Epithelial cell of proximal tubule (primary cell): ENCODE measurements around the gene MYH1. TPM values are rescaled to one million over a fixed set of nuclear protein-coding genes. Genes with fewer than 3 reads are reported as not detected.

Experiments used
- DNase-seq: peaks from one replicate; pipeline ENCODE4 v3.0.0-alpha.2; 2011; ENCODE audit warnings: low read depth
- H3K4me3 ChIP-seq: 2 replicates; pipeline ENCODE4 v1.5.1; 2011; ENCODE audit warnings: low read depth, mild to moderate bottlenecking, low read length
- total RNA-seq: library from RNA; depleted of rRNA; stranded (reverse); fragments of >200 nt; gene quantifications from 2 replicates; pipeline ENCODE4 v1.2.3, GENCODE V29; 2015
- TF ChIP-seq, protein P1 (sequence below): conservative IDR thresholded peaks from 2 replicates; pipeline ENCODE4 v1.5.1; 2012; ENCODE audit warnings: low read depth, mild to moderate bottlenecking, low read length

The MYH1 gene
- total RNA-seq, result not detected in 2 replicates

DNA sequence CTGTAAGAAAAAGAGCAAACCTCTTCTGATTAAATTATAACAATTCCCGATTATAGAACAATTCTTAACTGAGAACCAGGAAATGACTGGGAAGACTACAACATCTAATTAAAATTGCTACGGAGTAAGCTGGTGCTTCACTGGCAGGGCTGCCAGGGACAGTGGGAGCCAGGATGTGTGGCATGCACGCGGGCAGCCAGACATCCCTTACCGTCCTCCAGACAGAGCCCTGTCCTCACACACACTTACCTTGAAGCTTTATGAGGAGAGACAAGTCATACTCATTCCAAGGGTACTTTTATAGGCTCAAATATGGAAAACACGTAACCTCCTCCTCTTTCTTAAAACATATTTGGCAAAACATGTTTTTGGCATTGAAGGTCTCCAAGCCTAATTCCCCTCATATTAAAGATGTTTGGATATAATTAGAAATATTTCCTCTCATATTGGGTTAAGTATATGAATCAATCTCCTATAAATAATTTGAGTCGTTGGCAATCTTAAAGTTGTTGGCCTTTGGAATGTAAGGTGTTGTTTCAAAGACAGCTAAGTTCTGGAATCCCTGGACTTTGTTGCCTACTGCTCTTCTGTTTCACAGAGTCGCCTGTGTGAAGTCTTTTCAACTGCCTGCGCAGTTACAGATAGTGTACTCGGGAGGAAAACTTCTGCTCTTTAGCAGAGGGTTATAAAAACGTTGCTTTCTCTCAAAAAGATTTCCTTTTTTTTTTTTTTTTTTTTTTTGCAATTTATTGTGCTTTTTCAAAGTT lies at the start of gene MYH1:
TSS of gene MYH1 (minus strand) at position 272 of the 767 bp plus-strand sequence. CDS start 1,900 bp downstream, outside the sequence.
- DNase-seq, result no peak
- H3K4me3 ChIP-seq, result no peak within 1 kb of the TSS
- TF ChIP-seq, protein P1, sequence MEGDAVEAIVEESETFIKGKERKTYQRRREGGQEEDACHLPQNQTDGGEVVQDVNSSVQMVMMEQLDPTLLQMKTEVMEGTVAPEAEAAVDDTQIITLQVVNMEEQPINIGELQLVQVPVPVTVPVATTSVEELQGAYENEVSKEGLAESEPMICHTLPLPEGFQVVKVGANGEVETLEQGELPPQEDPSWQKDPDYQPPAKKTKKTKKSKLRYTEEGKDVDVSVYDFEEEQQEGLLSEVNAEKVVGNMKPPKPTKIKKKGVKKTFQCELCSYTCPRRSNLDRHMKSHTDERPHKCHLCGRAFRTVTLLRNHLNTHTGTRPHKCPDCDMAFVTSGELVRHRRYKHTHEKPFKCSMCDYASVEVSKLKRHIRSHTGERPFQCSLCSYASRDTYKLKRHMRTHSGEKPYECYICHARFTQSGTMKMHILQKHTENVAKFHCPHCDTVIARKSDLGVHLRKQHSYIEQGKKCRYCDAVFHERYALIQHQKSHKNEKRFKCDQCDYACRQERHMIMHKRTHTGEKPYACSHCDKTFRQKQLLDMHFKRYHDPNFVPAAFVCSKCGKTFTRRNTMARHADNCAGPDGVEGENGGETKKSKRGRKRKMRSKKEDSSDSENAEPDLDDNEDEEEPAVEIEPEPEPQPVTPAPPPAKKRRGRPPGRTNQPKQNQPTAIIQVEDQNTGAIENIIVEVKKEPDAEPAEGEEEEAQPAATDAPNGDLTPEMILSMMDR, result no peak

DNA sequence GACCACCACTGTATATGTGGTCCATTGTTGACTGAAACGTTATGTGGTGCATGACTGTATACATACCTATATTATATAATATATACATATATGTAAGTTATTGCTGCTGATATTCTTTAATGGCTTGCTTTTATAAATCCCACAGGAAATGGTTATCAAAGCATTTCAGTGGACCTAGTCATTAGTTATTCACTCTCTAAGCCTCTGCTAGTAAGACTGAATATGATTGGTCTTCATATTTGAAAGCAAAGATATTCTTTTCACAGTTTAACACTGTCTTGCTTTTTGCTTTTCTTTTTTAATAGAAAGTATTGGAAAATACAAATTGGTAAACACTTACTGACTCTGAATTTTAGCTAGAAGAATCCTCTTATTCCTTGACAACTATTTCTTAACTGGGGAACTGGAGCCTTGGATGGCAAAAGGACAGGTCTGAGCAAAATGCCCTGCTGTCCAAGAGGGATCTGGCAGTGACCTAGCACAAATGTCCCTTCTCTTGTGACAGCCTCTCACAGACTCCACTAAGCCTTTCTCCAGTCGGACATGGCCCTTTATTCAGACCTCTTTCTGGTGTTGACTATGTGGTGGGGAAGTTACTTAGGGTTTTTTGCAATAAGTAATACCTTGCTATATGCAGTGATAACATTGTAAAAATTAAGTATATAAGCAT lies 45.8 kb upstream of the MYH1 start:
- TF ChIP-seq, protein P1, result no peak
- H3K4me3 ChIP-seq, result no peak overlapping the region
- no peak for DNase-seq

DNA sequence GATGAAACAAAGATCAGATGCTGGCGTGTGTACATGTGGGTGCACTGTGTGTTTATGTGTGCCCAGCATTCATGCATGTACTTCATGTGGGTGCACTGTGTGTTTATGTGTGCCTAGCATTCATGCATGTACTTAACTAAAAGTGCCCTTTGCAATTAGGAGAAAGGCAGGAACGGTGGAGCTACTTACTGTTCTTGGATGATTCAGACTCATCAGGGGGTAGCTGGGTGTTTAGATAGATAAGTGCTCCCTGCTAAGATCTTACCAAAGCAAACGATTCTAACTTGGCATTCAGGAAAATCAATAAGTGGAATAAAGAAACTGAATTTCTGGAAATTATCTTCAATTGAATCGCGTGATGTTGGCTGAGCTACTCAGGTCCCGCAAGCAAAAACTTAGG lies 39.7 kb upstream of the MYH1 start:
- TF ChIP-seq, protein P1, result no peak
- DNase-seq, result no peak
- no peak overlapping the region for H3K4me3 ChIP-seq

DNA sequence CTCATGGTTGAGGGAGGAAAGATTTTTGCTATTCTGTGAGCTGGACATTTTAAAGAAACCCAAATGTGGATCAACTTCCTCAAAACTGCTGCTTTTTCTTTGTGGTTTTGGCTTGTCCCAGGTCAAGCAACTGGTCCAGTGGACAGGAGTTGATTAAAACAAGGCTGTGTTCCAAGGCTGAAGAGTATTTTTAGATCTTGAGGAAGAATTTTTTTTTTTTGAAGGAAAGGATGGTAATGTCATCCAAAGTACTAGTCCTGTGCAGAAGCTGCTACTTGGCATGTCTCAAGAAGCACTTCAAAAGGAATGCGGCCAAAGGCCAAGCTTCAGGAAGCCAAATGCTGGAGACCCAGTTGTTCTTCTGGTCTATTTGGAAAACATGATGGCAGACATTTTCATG lies 39.1 kb upstream of the MYH1 start:
- no peak overlapping the region for H3K4me3 ChIP-seq
- TF ChIP-seq, protein P1, result no peak
- DNase-seq, result no peak

DNA sequence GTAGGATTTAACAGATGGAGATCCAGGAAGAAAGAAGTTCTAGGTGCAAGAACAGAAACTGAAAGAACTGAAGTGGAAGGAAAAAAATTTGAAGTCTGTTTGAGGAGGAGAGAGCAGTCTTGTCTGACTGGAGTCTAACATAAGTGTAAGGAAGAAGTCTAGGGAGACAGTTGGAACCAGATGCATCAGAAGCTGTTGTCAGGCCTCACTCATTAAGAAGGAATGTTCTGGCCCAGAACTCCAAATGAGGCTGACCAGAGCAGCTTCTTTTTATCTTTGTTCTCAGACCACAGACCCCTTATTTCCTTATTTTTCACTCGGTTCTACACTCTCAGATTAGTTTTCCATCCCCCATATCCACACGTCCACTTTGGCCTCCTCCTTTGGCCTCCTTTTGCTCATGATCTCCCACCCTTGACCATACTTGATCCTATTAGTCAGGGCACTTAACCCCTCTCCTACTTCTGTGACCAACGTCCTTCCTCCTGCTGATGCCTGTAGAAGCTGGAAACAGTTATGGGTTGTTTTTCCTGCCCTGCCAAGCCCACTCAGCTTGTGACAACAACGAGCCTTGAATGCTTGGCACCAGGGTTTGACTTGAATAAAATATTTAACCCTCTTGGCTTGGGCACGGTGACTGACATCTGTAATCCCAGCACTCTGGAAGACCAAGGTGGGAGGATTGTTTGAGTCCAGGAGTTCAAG lies 38.1 kb upstream of the MYH1 start:
- TF ChIP-seq, protein P1, result no peak
- DNase-seq, result no peak
- no peak overlapping the region for H3K4me3 ChIP-seq

DNA sequence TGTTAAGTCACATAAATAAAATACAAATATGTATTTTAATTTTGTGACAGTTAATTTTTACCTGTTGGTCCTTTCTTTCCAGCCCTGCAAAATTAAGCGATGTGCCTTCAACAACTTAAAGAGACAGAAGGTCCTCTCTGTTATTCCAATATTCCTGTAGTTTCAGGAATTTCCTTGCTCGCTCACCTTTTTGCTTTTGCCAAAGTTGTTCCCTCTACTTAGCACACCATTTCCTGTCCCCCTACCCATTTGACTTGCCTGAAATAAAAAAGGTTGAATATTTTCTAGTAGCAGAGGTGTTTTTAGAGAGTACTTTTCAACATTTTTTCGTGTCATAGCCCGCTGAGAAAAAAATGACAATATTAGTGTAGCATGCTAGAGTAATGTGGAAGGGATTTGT lies 31.7 kb upstream of the MYH1 start:
- no peak overlapping the region for H3K4me3 ChIP-seq
- DNase-seq, result no peak
- TF ChIP-seq, protein P1, result no peak
